HG02938 (cell line): ENCODE data around the gene SUGP1.

ENCODE experiments used
- ATAC-seq: cut with Tn5 transposase; IDR thresholded peaks from one replicate; pipeline ENCODE4 v1.9.1; 2021; ENCODE audit warnings: mild to moderate bottlenecking, moderate library complexity; ENCODE audit not compliant: unreplicated experiment

The SUGP1 gene

GRCh38 chr19:19236173-19236572 lies 84.1 kb downstream of the SUGP1 start:
- no peak for ATAC-seq

- no peak for ATAC-seq
These were observed 86.0 kb downstream of the SUGP1 start for GRCh38 chr19:19234220-19234816.

- ATAC-seq: no peak
These were observed 88.0 kb downstream of the SUGP1 start for GRCh38 chr19:19232261-19232721.

- ATAC-seq: no peak
These were observed 89.3 kb downstream of the SUGP1 start for GRCh38 chr19:19230999-19231398.

DNA sequence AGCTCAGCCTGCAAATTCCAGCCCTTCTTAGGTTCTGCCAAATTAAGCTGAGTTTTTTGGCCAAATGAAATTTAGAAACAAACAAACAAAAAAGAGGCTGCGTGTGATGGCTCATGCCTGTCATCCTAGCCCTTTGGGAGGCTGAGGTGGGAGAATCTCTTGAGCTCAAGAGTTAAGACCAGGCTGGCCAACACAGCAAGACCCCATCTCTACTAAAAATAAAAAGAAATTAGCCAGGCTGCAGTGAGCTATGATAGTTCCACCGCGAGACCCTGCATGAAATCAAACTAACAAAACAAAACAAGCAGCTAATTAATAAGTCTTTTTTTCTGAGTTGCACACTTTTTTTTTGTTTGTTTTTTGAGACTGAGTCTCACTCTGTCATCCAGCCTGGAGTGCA lies 90.6 kb downstream of the SUGP1 start:
- no peak for ATAC-seq

DNA sequence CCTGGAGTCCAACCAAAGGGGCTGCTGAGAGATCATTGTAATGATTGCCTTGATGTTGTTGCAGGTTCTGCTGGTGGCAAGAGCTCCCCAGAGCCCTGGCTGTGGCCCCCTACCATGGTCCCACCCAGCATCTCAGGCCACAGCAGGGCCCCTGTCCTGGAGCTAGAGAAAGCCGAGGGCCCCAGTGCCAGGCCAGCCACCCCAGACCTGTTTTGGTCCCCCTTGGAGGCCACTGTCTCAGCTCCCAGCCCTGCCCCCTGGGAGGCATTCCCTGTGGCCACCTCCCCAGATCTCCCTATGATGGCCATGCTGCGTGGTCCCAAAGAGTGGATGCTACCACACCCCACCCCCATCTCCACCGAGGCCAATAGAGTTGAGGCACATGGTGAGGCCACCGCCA lies 93.1 kb downstream of the SUGP1 start:
- ATAC-seq: no peak

DNA sequence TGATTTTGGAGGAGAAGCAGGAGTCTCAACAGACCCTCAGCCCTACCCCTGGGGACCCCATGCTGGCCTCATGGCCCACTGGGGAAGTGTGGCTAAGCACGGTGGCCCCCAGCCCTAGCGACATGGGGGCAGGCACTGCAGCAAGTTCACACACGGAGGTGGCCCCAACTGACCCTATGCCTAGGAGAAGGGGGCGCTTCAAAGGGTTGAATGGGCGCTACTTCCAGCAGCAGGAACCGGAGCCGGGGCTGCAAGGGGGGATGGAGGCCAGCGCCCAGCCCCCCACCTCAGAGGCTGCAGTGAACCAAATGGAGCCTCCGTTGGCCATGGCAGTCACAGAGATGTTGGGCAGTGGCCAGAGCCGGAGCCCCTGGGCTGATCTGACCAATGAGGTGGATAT lies 93.6 kb downstream of the SUGP1 start:
- ATAC-seq: no peak

DNA sequence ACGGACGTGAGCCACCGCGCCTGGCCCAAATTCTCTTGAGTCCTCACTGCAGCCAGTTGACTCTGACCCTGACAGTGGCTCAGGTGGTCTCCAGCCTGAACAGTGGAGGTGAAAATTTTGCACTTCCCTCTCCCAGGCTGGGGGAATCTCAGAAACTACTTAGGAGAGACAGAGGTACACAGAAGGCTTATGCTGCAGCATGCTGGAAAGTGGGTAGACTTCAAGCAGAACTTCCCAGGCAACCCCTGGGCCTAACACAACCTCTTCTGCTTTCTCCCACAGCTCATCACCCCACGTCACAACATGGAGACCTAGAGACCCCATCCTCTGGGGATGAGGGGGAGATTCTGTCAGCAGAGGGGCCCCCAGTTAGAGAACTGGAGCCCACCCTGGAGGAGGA lies 94.1 kb downstream of the SUGP1 start:
- no peak for ATAC-seq
